ENCODE data around the gene HLA-DPA1. TPM values are rescaled to one million over a fixed set of nuclear protein-coding genes. Genes with fewer than 3 reads are reported as not detected.

Gene HLA-DPA1
- total and polyA plus RNA-seq, 3 experiments from 2014 or later = 69.8 to 156 (median 71.7) TPM

DNA sequence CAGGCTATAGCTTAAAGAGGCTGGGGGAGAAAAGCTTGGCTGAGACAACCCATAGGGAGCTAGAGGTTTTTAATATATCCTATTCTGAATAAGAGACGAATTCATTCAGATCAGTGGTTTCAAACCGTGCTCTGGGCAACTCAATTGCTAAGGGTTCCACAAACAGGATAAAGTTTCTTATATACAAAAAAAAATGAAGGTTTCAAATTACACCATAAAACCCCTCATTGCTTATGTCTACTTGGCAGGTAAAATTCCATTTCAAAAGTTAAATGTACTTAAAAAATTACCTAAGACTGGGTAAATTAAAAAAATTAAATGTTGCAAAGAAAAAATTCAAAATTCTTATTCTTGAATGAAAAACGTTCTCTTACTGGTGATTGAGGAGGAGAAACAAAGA is 5.0 kb upstream of the HLA-DPA1 start:
- ChIA-PET POLR2A (no interaction called here), CTCF (interaction anchor here (1.8 kb wide), 1 partner anchor 63 kb away, joined by 4 read pairs; no protein-coding TSS in a partner anchor)
- peak overlapping the region; percentile 46 to 98 (median 84) for H3K4me3 Mint-ChIP-seq
- no peaks in the 10 kb centered on the region for H3K27me3 Mint-ChIP-seq
- H3K27me3 ChIP-seq (ENCODE audit: insufficient read depth, low read length, poor library complexity, severe bottlenecking) = no peaks in the 10 kb centered on the region
- peaks cover 51 to 85% (median 78%) of the 10 kb centered on the region in 3 donors for H3K4me1 Mint-ChIP-seq
- no peak for DNase-seq
- no peak overlapping the region for H3K4me3 ChIP-seq (ENCODE audit: low read length)
- no peaks in the 10 kb centered on the region for H3K9me3 Mint-ChIP-seq
- peaks cover 6% of the 10 kb centered on the region for H3K36me3 ChIP-seq (ENCODE audit: insufficient read depth, low read length)
- peaks cover 18% of the 10 kb centered on the region for H3K4me1 ChIP-seq (ENCODE audit: insufficient read depth, low read length)
- peak overlapping the region in 7 of 8 donors; percentile 65 to 88 (median 84) for H3K27ac Mint-ChIP-seq
- peaks cover 0 to 63% (median 16%) of the 10 kb centered on the region in 3 donors for H3K36me3 Mint-ChIP-seq
- no peaks in the 10 kb centered on the region for H3K9me3 ChIP-seq (ENCODE audit: low read length)
- H3K27ac ChIP-seq (ENCODE audit: low read depth, low read length) = no peak overlapping the region

DNA sequence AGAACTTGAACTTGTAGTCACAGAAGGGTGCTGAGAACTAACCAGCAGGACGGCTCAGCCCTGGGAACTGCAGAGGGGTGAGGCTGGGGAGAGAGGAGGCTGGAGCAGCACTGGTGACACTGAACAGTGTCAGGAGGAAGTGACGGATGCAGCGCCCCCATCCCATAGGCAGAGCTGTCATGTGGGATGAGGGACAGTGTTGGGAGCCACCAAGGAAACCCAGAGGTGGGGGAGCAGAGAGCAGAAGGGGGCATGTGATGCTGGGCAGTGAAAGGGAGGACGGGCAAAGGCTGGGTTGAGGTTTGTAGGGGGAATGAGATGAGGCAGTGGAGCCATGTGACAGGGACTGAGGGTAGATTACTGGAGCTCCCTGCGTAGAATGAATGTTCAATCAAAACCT is 4.5 kb upstream of the HLA-DPA1 start:
- ChIA-PET POLR2A (no interaction called here), CTCF (interaction anchor here (1.8 kb wide), 1 partner anchor 62 kb away, joined by 4 read pairs; no protein-coding TSS in a partner anchor)
- Mint-ChIP-seq H3K9me3 (no peaks in the 10 kb centered on the region), H3K27me3 (no peaks in the 10 kb centered on the region), H3K4me3 (peak overlapping the region; percentile 78 to 98 (median 85)), H3K36me3 (peaks cover 0 to 59% (median 16%) of the 10 kb centered on the region in 3 donors), H3K4me1 (peaks cover 56 to 88% (median 82%) of the 10 kb centered on the region in 3 donors), H3K27ac (peak overlapping the region in 7 of 8 donors; percentile 70 to 88 (median 86))
- no peak overlapping the region for H3K27ac ChIP-seq (ENCODE audit: low read depth, low read length)
- H3K9me3 ChIP-seq (ENCODE audit: low read length) = no peaks in the 10 kb centered on the region
- no peak overlapping the region for H3K4me3 ChIP-seq (ENCODE audit: low read length)
- peaks cover 22% of the 10 kb centered on the region for H3K4me1 ChIP-seq (ENCODE audit: insufficient read depth, low read length)
- no peak for DNase-seq
- H3K36me3 ChIP-seq (ENCODE audit: insufficient read depth, low read length) = peaks cover 6% of the 10 kb centered on the region
- no peaks in the 10 kb centered on the region for H3K27me3 ChIP-seq (ENCODE audit: insufficient read depth, low read length, poor library complexity, severe bottlenecking)

DNA sequence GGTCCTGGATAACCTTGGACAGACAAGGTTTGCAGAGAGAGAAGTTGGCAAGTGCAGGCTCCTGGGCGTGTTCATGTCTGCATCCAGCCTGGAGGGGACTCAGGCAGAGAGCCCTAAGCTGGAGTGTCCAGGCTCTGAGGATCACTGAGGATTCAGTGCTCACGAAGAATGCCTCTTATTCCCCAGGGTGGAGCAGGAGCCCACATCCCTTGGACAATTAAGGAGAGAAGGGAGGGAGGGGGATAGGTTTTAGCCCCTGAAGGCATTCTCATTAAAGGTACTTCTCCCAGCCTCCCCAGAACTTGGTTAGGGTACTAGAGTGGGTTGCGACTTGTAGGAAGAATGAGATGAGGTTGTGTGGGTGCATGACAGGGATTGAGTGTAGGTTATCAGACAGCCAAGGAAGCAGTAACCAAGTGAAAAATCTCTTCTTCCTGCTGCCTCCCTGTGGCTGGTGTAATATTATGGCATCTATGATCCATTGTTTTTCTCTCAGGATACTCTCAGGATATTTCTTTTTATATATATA is 3.0 kb upstream of the HLA-DPA1 start:
- Histone ChIP-seq H3K27ac (ENCODE audit: low read depth, low read length) (peak overlapping the region; percentile 87), H3K36me3 (ENCODE audit: insufficient read depth, low read length) (no peaks in the 10 kb centered on the region), H3K4me1 (ENCODE audit: insufficient read depth, low read length) (peaks cover 35% of the 10 kb centered on the region), H3K27me3 (ENCODE audit: insufficient read depth, low read length, poor library complexity, severe bottlenecking) (no peaks in the 10 kb centered on the region), H3K4me3 (ENCODE audit: low read length) (peak overlapping the region; percentile 84), H3K9me3 (ENCODE audit: low read length) (no peaks in the 10 kb centered on the region)
- Mint-ChIP-seq H3K4me3 (peak overlapping the region; percentile 85 to 98 (median 92)), H3K36me3 (peaks cover 0 to 46% (median 11%) of the 10 kb centered on the region in 3 donors), H3K9me3 (no peaks in the 10 kb centered on the region), H3K4me1 (peaks cover 64 to 88% (median 86%) of the 10 kb centered on the region in 3 donors), H3K27me3 (peaks cover 0 to 1% of the 10 kb centered on the region in 2 donors), H3K27ac (peak overlapping the region in 7 of 8 donors; percentile 80 to 98 (median 91))
- no peak for DNase-seq
- POLR2A ChIA-PET = interaction anchor here (0.6 to 1.4 kb wide), 4 partner anchors 96 to 208 kb away, joined by 4 to 5 read pairs (median 4); no protein-coding TSS in a partner anchor
- CTCF ChIA-PET = interaction anchor here (1.1 to 1.5 kb wide), 5 partner anchors 29 to 223 kb away, joined by 3 to 5 read pairs (median 3); partner anchors contain the start of gene TAP1

DNA sequence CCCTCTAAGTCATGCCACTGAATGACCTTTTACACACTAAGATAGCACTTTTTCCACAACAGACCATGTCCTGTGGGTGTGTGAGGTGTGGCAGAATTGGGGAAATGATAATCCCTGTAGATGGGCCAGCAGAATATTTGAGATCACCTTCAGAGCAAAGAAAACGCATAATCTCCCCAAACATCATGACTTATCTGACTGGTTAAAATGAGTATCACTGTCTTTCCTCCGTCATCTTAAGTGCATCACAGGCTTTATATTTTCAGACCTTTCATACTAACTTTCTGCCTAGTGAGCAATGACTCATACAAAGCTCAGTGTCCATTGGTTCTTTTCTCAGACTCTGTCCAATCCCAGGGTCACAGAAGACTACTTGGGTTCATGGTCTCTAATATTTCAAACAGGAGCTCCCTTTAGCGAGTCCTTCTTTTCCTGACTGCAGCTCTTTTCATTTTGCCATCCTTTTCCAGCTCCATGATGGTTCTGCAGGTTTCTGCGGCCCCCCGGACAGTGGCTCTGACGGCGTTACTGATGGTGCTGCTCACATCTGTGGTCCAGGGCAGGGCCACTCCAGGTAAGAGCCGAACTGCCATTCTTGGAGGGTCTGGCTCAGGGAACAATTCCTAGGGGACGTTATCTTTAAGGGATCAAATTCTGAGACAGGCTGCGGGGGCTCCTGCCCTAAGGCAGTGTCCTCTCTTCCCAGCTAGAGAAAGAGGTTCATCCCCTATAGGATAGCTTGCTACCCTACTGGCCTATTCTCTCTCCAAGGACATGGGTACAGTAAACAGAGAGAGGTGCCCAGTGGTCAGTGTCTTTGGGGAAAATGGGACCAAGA is 2.3 kb upstream of the HLA-DPA1 start, which contains the start of gene HLA-DPB1:
HLA-DPB1 (plus strand) TSS at position 423 of the 838 bp plus-strand sequence; CDS start at position 475, 52 bp downstream.
- CTCF ChIA-PET = interaction anchor here (1.0 to 1.5 kb wide), 7 partner anchors 29 to 237 kb away, joined by 3 to 5 read pairs (median 3); partner anchors contain the start of genes TAP1 and TAP2
- Histone ChIP-seq H3K27me3 (ENCODE audit: insufficient read depth, low read length, poor library complexity, severe bottlenecking) (no peaks in the 10 kb centered on the region), H3K36me3 (ENCODE audit: insufficient read depth, low read length) (no peaks in the 10 kb centered on the region), H3K4me3 (ENCODE audit: low read length) (peak within 1 kb of the TSS; percentile 84), H3K27ac (ENCODE audit: low read depth, low read length) (peak within 1 kb of the TSS; percentile 87), H3K4me1 (ENCODE audit: insufficient read depth, low read length) (peaks cover 42% of the 10 kb centered on the region), H3K9me3 (ENCODE audit: low read length) (no peaks in the 10 kb centered on the region)
- DNase-seq = peak in 4 of 5 donors; percentile 38 to 74 (median 59)
- peak within 1 kb of the TSS; percentile 80 to 98 (median 91) for H3K27ac Mint-ChIP-seq
- peak within 1 kb of the TSS; percentile 85 to 98 (median 92) for H3K4me3 Mint-ChIP-seq
- POLR2A ChIA-PET = interaction anchor here (0.6 to 1.4 kb wide), 5 partner anchors 101 to 1389 kb away, joined by 3 to 5 read pairs (median 4); no protein-coding TSS in a partner anchor
- H3K9me3 Mint-ChIP-seq = no peaks in the 10 kb centered on the region
- peaks cover 64 to 89% (median 86%) of the 10 kb centered on the region in 3 donors for H3K4me1 Mint-ChIP-seq
- H3K27me3 Mint-ChIP-seq = peaks cover 0 to 1% of the 10 kb centered on the region in 2 donors
- peaks cover 0 to 40% (median 8%) of the 10 kb centered on the region in 3 donors for H3K36me3 Mint-ChIP-seq

DNA sequence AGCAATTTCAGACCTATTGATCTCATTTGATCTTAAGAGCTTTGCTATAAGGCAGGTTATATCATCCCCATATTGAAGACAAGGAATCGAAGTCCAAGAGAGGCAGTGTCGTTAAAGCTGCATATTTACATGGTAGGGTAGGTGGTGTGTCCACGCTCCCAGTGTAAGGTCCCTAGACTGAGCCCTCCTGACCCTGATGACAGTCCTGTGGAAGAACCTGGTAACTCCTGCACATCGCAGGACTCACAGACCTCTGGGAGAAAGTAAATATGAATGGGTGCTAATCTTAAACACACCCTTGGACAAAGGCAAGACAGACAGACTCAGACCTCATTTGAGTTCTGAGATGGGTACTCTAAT is 1.7 kb upstream of the HLA-DPA1 start:
- Mint-ChIP-seq H3K27me3 (peaks cover 0 to 1% of the 10 kb centered on the region in 2 donors), H3K27ac (peak overlapping the region; percentile 80 to 98 (median 91)), H3K4me1 (peaks cover 62 to 89% (median 86%) of the 10 kb centered on the region in 3 donors), H3K36me3 (peaks cover 0 to 35% (median 6%) of the 10 kb centered on the region in 3 donors), H3K9me3 (no peaks in the 10 kb centered on the region), H3K4me3 (peak overlapping the region; percentile 85 to 98 (median 92))
- peak overlapping the region; percentile 84 for H3K4me3 ChIP-seq (ENCODE audit: low read length)
- CTCF ChIA-PET = interaction anchor here (1.0 to 1.5 kb wide), 6 partner anchors 28 to 237 kb away, joined by 3 to 5 read pairs (median 3); partner anchors contain the start of gene TAP2
- H3K27me3 ChIP-seq (ENCODE audit: insufficient read depth, low read length, poor library complexity, severe bottlenecking) = no peaks in the 10 kb centered on the region
- peak overlapping the region; percentile 87 for H3K27ac ChIP-seq (ENCODE audit: low read depth, low read length)
- H3K4me1 ChIP-seq (ENCODE audit: insufficient read depth, low read length) = peaks cover 42% of the 10 kb centered on the region
- H3K36me3 ChIP-seq (ENCODE audit: insufficient read depth, low read length) = no peaks in the 10 kb centered on the region
- POLR2A ChIA-PET = interaction anchor here (1.2 to 1.4 kb wide), 2 partner anchors 100 to 103 kb away, joined by 4 to 5 read pairs; no protein-coding TSS in a partner anchor
- DNase-seq = no peak
- H3K9me3 ChIP-seq (ENCODE audit: low read length) = no peaks in the 10 kb centered on the region

DNA sequence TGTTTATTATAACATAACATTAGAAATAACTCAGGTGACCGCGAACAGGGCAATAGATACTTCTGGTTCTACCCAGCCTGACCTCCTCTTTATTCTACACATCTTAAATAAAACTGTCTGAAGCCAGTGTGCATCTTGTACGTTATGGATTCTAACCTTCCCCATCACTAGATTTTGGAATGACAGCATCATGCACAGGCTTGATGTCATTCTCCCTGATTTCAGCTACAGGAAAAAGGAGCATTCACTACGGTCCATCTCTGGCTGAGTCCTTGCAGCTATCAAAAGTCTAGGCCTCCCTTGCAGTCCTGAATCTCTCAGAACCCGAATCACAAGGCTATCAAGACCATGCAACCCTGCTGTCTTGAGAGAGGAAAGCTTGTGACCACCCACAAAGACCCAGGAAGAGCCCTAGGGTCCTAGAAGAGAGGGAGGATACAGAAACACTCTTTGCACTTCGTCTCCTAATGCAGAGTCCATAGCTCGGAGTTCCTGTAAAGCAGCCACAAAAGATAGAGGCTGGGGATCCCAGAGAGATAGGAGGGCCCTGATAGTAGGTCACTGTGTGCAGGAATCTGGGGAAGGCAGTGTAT is 845 bp downstream of the HLA-DPA1 start:
- Histone ChIP-seq H3K9me3 (ENCODE audit: low read length) (no peaks in the 10 kb centered on the region), H3K4me1 (ENCODE audit: insufficient read depth, low read length) (peaks cover 35% of the 10 kb centered on the region), H3K36me3 (ENCODE audit: insufficient read depth, low read length) (peaks cover 9% of the 10 kb centered on the region), H3K27me3 (ENCODE audit: insufficient read depth, low read length, poor library complexity, severe bottlenecking) (no peaks in the 10 kb centered on the region), H3K27ac (ENCODE audit: low read depth, low read length) (no peak overlapping the region), H3K4me3 (ENCODE audit: low read length) (peak overlapping the region; percentile 73)
- H3K4me1 Mint-ChIP-seq = peaks cover 51 to 76% (median 72%) of the 10 kb centered on the region in 3 donors
- POLR2A ChIA-PET = interaction anchor here (0.6 to 1.3 kb wide), 3 partner anchors 8 to 175 kb away, joined by 3 to 5 read pairs (median 3); no protein-coding TSS in a partner anchor
- peak overlapping the region in 7 of 8 donors; percentile 71 to 100 (median 96) for H3K27ac Mint-ChIP-seq
- CTCF ChIA-PET = interaction anchor here (0.7 to 1.1 kb wide), 5 partner anchors 11 to 136 kb away, joined by 3 read pairs; partner anchors contain the start of gene RING1
- peak overlapping the region; percentile 86 to 100 (median 96) for H3K4me3 Mint-ChIP-seq
- H3K27me3 Mint-ChIP-seq = peaks cover 0 to 1% of the 10 kb centered on the region in 2 donors
- H3K36me3 Mint-ChIP-seq = peaks cover 11 to 38% (median 12%) of the 10 kb centered on the region in 3 donors
- no peaks in the 10 kb centered on the region for H3K9me3 Mint-ChIP-seq
- DNase-seq = no peak

DNA sequence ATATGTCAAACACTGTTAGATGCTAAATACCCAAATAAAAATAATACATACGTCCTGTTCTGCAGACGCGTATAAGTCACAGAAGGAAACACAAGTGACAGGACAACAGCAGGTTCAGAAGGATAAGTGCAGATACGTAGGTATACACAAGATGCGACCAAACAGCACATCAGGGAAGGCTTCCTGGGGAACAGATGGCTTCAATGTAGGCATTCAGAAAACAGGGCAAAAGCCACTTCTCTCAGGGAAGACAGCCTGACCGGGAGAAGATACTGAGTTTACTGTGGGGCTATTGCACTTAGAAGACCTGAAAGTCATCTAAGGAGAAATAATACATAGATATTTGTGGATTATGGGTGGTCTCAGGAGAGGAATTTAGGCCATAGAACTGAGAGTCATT is 1.9 kb downstream of the HLA-DPA1 start:
- H3K27ac Mint-ChIP-seq = peak overlapping the region in 7 of 8 donors; percentile 1 to 100 (median 71)
- ChIA-PET CTCF (no interaction called here), POLR2A (no interaction called here)
- H3K4me3 Mint-ChIP-seq = peak overlapping the region; percentile 86 to 100 (median 96)
- H3K27me3 Mint-ChIP-seq = peaks cover 0 to 1% of the 10 kb centered on the region in 2 donors
- H3K4me1 ChIP-seq (ENCODE audit: insufficient read depth, low read length) = peaks cover 31% of the 10 kb centered on the region
- peaks cover 9% of the 10 kb centered on the region for H3K36me3 ChIP-seq (ENCODE audit: insufficient read depth, low read length)
- H3K4me3 ChIP-seq (ENCODE audit: low read length) = peak overlapping the region; percentile 73
- peaks cover 44 to 66% (median 62%) of the 10 kb centered on the region in 3 donors for H3K4me1 Mint-ChIP-seq
- peaks cover 22 to 46% (median 23%) of the 10 kb centered on the region in 3 donors for H3K36me3 Mint-ChIP-seq
- peaks cover 0 to 9% (median 0%) of the 10 kb centered on the region in 5 donors for H3K9me3 Mint-ChIP-seq
- no peak overlapping the region for H3K27ac ChIP-seq (ENCODE audit: low read depth, low read length)
- no peaks in the 10 kb centered on the region for H3K9me3 ChIP-seq (ENCODE audit: low read length)
- H3K27me3 ChIP-seq (ENCODE audit: insufficient read depth, low read length, poor library complexity, severe bottlenecking) = no peaks in the 10 kb centered on the region
- no peak for DNase-seq

Measured in CD8-positive, alpha-beta memory T cell (primary cell).